Colonic mucosa (tissue), 4 donors: ENCODE measurements around the gene FBLN7. TPM values are rescaled to one million over a fixed set of nuclear protein-coding genes. Genes with fewer than 3 reads are reported as not detected.
"Not testable (repeated sequence)": the region's sequence is repeated elsewhere in the genome, so short reads cannot be mapped to it uniquely, and the experiment has no call there.

ENCODE experiments used
- DNase-seq: peaks from one replicate; pipeline ENCODE4 v3.0.0-alpha.2; 2020
- H3K27ac ChIP-seq: fragments of 200-600 bp; one replicate; pipeline ENCODE4 v1.8.0; 2021
- H3K27me3 ChIP-seq: fragments of 200-600 bp; one replicate; pipeline ENCODE4 v1.8.0; 2021
- H3K36me3 ChIP-seq: fragments of 200-600 bp; one replicate; pipeline ENCODE4 v1.8.0; 2021
- H3K4me1 ChIP-seq: fragments of 200-600 bp; one replicate; pipeline ENCODE4 v1.8.0; 2021; ENCODE audit warnings: mild to moderate bottlenecking
- H3K4me3 ChIP-seq: fragments of 200-600 bp; one replicate; pipeline ENCODE4 v1.8.0; 2021
- H3K9ac ChIP-seq, 2 donors: one replicate each; pipeline ENCODE4 v1.7.0; 2013; ENCODE audit warnings: control low read depth in 2 of 2, low read depth in 2 of 2, low read length in 2 of 2
- H3K9me3 ChIP-seq: fragments of 200-600 bp; one replicate; pipeline ENCODE4 v1.8.0; 2021
- intact Hi-C: fragments of 100-400 bp; cut with DNase I; formaldehyde crosslinking; loops from one replicate; pipeline ENCODE4 v1.14.1; 2022
- total RNA-seq, 2 donors: library from RNA; stranded (reverse); fragmentation: NEBNext Ultra II Directional in 1 of 2; extraction: Animal tissue kit (Norgen Biotek cat#: 25700) in 1 of 2; gene quantifications; one replicate each; pipeline ENCODE4 v1.2.1, GENCODE V29; 2021
- TF ChIP-seq, protein P1 (sequence below): fragments of 200-600 bp; IDR thresholded peaks from one replicate; pipeline ENCODE4 v1.8.0; 2022; ENCODE audit warnings: antibody characterized with exemption, mild to moderate bottlenecking
- donor health status: healthy.
- donor health status: DM: no; HTN: no; CAD: no.
- donor health status: DM: no; HTN: no; CAD: no.

The FBLN7 gene
- total RNA-seq, 2 donors from 2014 or later: 0.10 to 0.66 TPM

DNA sequence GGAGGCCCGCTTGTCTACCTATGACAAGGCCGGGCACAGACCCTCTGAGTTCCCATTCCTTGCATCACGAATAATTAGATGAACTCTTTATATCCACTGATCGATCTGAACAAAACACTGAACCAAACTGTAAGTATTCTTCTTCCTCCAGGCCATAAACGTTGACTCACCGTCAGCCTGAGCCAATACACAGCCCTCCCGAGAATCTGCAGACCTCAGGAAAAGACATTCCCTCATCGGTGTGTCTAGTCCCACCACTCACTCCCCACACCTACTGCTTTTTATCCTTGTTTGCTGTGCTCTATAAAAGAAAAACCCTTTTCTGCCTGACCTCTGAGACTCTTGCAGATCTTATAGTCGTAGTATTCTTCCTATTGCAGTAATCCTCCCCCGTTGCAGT is 42.1 kb upstream of the FBLN7 start:
- H3K27me3 ChIP-seq: no peaks in the 10 kb centered on the region
- TF ChIP-seq, protein P1, sequence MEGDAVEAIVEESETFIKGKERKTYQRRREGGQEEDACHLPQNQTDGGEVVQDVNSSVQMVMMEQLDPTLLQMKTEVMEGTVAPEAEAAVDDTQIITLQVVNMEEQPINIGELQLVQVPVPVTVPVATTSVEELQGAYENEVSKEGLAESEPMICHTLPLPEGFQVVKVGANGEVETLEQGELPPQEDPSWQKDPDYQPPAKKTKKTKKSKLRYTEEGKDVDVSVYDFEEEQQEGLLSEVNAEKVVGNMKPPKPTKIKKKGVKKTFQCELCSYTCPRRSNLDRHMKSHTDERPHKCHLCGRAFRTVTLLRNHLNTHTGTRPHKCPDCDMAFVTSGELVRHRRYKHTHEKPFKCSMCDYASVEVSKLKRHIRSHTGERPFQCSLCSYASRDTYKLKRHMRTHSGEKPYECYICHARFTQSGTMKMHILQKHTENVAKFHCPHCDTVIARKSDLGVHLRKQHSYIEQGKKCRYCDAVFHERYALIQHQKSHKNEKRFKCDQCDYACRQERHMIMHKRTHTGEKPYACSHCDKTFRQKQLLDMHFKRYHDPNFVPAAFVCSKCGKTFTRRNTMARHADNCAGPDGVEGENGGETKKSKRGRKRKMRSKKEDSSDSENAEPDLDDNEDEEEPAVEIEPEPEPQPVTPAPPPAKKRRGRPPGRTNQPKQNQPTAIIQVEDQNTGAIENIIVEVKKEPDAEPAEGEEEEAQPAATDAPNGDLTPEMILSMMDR: no peak
- H3K9me3 ChIP-seq: no peaks in the 10 kb centered on the region
- intact Hi-C loops: no loop called here
- no peak for DNase-seq
- H3K27ac ChIP-seq: no peak overlapping the region
- H3K9ac ChIP-seq: no peak overlapping the region
- H3K36me3 ChIP-seq: peaks cover 10% of the 10 kb centered on the region
- H3K4me1 ChIP-seq: no peaks in the 10 kb centered on the region
- H3K4me3 ChIP-seq: no peak overlapping the region

DNA sequence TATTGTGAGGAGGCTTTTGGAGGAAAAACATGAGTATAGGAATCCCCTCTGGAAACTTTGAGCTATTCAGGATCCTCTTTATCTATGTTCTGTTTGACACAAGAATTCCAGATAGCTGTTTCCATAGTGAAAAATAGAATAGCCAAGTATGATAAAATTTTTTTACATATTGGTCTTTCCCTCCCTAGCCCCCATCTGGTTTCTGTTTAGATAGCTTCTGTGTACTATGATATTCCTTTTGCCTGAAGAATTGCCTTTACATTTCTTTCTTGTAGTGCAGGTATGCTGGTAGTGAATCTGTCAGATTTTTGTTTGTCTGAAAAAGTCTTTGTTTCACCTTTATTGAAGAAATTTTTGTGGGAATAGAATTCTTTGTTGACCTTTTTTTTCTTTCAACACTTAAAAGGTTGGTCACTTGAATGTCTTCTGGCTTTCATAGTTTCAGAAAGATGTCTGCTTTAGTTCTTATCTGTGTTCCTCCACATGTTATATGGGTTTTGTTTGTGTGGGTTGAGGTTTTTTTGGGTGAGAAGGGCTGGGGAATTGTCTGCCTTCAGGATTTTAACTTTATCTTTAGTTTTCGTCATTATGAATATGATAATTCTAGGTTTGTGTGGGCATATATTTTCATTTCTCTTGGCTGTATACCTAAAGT is 29.9 kb upstream of the FBLN7 start:
- TF ChIP-seq, protein P1: no peak
- Histone ChIP-seq H3K4me1 (no peaks in the 10 kb centered on the region), H3K36me3 (peaks cover 4% of the 10 kb centered on the region), H3K9ac (no peak overlapping the region), H3K4me3 (no peak overlapping the region), H3K9me3 (no peaks in the 10 kb centered on the region), H3K27me3 (no peaks in the 10 kb centered on the region), H3K27ac (no peak overlapping the region)
- DNase-seq: no peak
- intact Hi-C loops: no loop called here

DNA sequence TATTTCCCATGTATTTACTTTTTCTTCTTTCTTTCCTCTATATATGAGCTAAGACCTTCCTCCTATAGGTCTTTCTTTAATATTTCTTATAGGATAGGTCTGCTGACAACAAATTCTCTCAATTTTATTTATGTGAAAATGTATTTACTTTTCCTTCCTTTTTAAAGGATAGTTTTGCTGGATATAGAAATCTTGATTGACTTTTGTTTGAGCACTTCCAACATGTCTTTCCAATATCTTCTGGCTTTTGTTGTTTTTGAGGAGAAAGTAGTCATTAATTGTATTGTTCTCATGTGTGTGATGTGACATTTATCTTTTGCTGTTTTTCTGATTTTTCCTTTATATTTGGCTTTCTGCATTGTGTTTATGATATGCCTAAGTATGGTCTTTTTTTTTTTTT is 28.9 kb upstream of the FBLN7 start:
- Histone ChIP-seq H3K27me3 (no peaks in the 10 kb centered on the region), H3K36me3 (peaks cover 4% of the 10 kb centered on the region), H3K9ac (no peak overlapping the region), H3K9me3 (no peaks in the 10 kb centered on the region), H3K4me3 (no peak overlapping the region), H3K4me1 (no peaks in the 10 kb centered on the region), H3K27ac (no peak overlapping the region)
- TF ChIP-seq, protein P1: no peak
- intact Hi-C loops: no loop called here
- no peak for DNase-seq

DNA sequence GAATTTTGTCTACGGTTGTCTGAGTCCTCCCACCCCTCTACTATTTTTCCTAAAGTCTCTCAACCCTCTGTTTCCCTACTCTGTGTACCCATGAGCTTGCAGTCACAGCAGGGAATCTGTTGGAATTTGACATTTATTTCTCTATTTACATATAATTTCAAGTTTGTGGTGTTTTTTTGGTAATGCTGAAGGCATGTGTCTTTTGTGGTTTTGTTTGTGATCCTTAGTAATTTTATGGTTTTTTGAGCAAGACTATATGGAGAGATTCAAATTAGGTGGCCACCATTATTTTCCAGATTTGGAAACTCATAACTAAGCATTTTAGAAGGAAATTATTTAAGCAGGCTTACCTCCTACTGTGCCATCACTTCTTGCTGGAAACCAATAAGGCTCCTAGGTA is 27.2 kb upstream of the FBLN7 start:
- intact Hi-C loops: no loop called here
- H3K9ac ChIP-seq: no peak overlapping the region
- TF ChIP-seq, protein P1: no peak
- peaks cover 4% of the 10 kb centered on the region for H3K36me3 ChIP-seq
- no peaks in the 10 kb centered on the region for H3K4me1 ChIP-seq
- H3K27ac ChIP-seq: no peak overlapping the region
- no peaks in the 10 kb centered on the region for H3K9me3 ChIP-seq
- H3K4me3 ChIP-seq: no peak overlapping the region
- H3K27me3 ChIP-seq: no peaks in the 10 kb centered on the region
- no peak for DNase-seq

DNA sequence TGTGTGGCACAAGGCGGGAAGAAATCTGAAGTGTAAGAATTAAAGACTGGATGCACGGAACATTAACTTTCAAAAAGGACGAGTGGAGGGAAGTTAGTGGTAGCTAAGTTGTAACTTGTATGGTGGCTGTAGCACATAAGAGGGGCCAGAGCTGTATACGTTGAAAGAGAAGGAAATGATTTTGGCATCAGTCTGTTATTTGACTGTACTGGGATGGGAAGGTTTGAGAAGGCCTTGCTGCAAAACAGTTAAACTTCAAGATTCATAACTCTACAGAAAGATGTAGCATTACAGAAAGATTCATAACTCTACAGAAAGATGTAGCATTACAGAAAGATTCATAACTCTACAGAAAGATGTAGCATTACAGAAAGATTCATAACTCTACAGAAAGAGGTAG is 24.8 kb upstream of the FBLN7 start:
- intact Hi-C loops, H3K4me1 ChIP-seq, H3K9ac ChIP-seq, H3K36me3 ChIP-seq, H3K4me3 ChIP-seq, H3K27me3 ChIP-seq, H3K9me3 ChIP-seq, DNase-seq, H3K27ac ChIP-seq: not testable (repeated sequence)

DNA sequence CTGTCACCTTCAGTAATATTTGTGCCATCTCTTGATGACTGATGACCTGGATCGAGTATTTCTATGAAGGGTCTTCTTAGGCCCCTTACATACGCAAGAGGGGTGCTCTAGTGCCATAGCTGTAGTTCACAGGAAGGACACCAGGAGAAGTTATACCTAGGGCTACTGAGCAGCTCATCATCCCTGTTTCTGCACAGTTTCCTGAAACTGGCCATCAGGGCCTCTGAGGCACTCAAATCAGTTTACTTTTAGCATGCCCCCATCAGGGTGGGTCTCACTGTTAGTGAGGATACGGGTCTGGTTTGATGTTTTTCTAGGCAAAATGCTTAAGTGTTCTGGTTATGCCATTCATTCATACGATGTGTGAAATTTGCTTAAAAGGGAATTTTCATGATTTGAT is 20.0 kb upstream of the FBLN7 start:
- Histone ChIP-seq H3K9me3 (no peaks in the 10 kb centered on the region), H3K4me3 (no peak overlapping the region), H3K4me1 (no peaks in the 10 kb centered on the region), H3K9ac (no peak overlapping the region), H3K27ac (no peak overlapping the region), H3K27me3 (no peaks in the 10 kb centered on the region), H3K36me3 (no peaks in the 10 kb centered on the region)
- intact Hi-C loops: no loop called here
- DNase-seq: no peak
- TF ChIP-seq, protein P1: no peak
